Measurements from ENCODE around the gene PTPRA. TPM values are rescaled to one million over a fixed set of nuclear protein-coding genes. Genes with fewer than 3 reads are reported as not detected.

The PTPRA gene
- polyA plus RNA-seq, 1 donor, result 52.7 TPM

GRCh38 chr20:2984956-2985661 lies 111.8 kb downstream of the PTPRA start:
- Histone ChIP-seq H3K4me1 (ENCODE audit: control insufficient read depth, insufficient read depth, low read length) (no peaks in the 10 kb centered on the region), H3K27me3 (ENCODE audit: control insufficient read depth, insufficient read depth, low read length) (no peaks in the 10 kb centered on the region), H3K36me3 (ENCODE audit: control insufficient read depth, insufficient read depth, low read length) (peaks cover 49% of the 10 kb centered on the region), H3K27ac (ENCODE audit: low read length) (no peak overlapping the region), H3K9me3 (ENCODE audit: control insufficient read depth, low read depth, low read length) (no peaks in the 10 kb centered on the region), H3K4me3 (ENCODE audit: low read length) (no peak overlapping the region)
- DNase-seq, result no peak
- WGBS (ENCODE audit: insufficient coverage, low lambda C conversion rate), result 85% methylated on average over 4 of the region's 6 CpGs

- Histone ChIP-seq H3K27ac (ENCODE audit: low read length) (no peak overlapping the region), H3K4me1 (ENCODE audit: control insufficient read depth, insufficient read depth, low read length) (no peaks in the 10 kb centered on the region)
Observed at GRCh38 chr20:2986466-2986865, 113.2 kb downstream of the PTPRA start.

GRCh38 chr20:2987861-2988260 lies 114.6 kb downstream of the PTPRA start:
- DNase-seq, result no peak
- Histone ChIP-seq H3K36me3 (ENCODE audit: control insufficient read depth, insufficient read depth, low read length) (peaks cover 64% of the 10 kb centered on the region), H3K4me1 (ENCODE audit: control insufficient read depth, insufficient read depth, low read length) (no peaks in the 10 kb centered on the region), H3K4me3 (ENCODE audit: low read length) (no peak overlapping the region), H3K27ac (ENCODE audit: low read length) (no peak overlapping the region), H3K27me3 (ENCODE audit: control insufficient read depth, insufficient read depth, low read length) (no peaks in the 10 kb centered on the region), H3K9me3 (ENCODE audit: control insufficient read depth, low read depth, low read length) (no peaks in the 10 kb centered on the region)
- no CpG with 5 or more reads among the region's 5 CpGs for WGBS (ENCODE audit: insufficient coverage, low lambda C conversion rate)

More at GRCh38 chr20:2986466-2986865, 113.2 kb downstream of the PTPRA start:
- Histone ChIP-seq H3K36me3 (ENCODE audit: control insufficient read depth, insufficient read depth, low read length) (peaks cover 52% of the 10 kb centered on the region), H3K4me3 (ENCODE audit: low read length) (no peak overlapping the region), H3K27me3 (ENCODE audit: control insufficient read depth, insufficient read depth, low read length) (no peaks in the 10 kb centered on the region), H3K9me3 (ENCODE audit: control insufficient read depth, low read depth, low read length) (no peaks in the 10 kb centered on the region)
- WGBS (ENCODE audit: insufficient coverage, low lambda C conversion rate), result no CpG with 5 or more reads among the region's 2 CpGs
- DNase-seq, result no peak

- 100% methylated on average over 1 of the region's 5 CpGs for WGBS (ENCODE audit: insufficient coverage, low lambda C conversion rate)
- Histone ChIP-seq H3K36me3 (ENCODE audit: control insufficient read depth, insufficient read depth, low read length) (peaks cover 71% of the 10 kb centered on the region), H3K4me3 (ENCODE audit: low read length) (no peak overlapping the region), H3K9me3 (ENCODE audit: control insufficient read depth, low read depth, low read length) (no peaks in the 10 kb centered on the region), H3K27ac (ENCODE audit: low read length) (no peak overlapping the region), H3K4me1 (ENCODE audit: control insufficient read depth, insufficient read depth, low read length) (no peaks in the 10 kb centered on the region), H3K27me3 (ENCODE audit: control insufficient read depth, insufficient read depth, low read length) (no peaks in the 10 kb centered on the region)
- no peak for DNase-seq
Observed at GRCh38 chr20:2991532-2991931, 118.3 kb downstream of the PTPRA start.

- DNase-seq, result no peak
- Histone ChIP-seq H3K36me3 (ENCODE audit: control insufficient read depth, insufficient read depth, low read length) (peaks cover 53% of the 10 kb centered on the region), H3K27ac (ENCODE audit: low read length) (no peak overlapping the region), H3K27me3 (ENCODE audit: control insufficient read depth, insufficient read depth, low read length) (no peaks in the 10 kb centered on the region), H3K4me3 (ENCODE audit: low read length) (no peak overlapping the region), H3K4me1 (ENCODE audit: control insufficient read depth, insufficient read depth, low read length) (no peaks in the 10 kb centered on the region), H3K9me3 (ENCODE audit: control insufficient read depth, low read depth, low read length) (no peaks in the 10 kb centered on the region)
- WGBS (ENCODE audit: insufficient coverage, low lambda C conversion rate), result no CpG with 5 or more reads among the region's 2 CpGs
Observed at GRCh38 chr20:2993250-2993649, 120.0 kb downstream of the PTPRA start.

- H3K36me3 ChIP-seq (ENCODE audit: control insufficient read depth, insufficient read depth, low read length), result peaks cover 34% of the 10 kb centered on the region
- WGBS (ENCODE audit: insufficient coverage, low lambda C conversion rate), result 50% methylated on average over 1 of the region's 2 CpGs
- no peaks in the 10 kb centered on the region for H3K9me3 ChIP-seq (ENCODE audit: control insufficient read depth, low read depth, low read length)
- H3K27ac ChIP-seq (ENCODE audit: low read length), result no peak overlapping the region
- no peaks in the 10 kb centered on the region for H3K27me3 ChIP-seq (ENCODE audit: control insufficient read depth, insufficient read depth, low read length)
- H3K4me1 ChIP-seq (ENCODE audit: control insufficient read depth, insufficient read depth, low read length), result no peaks in the 10 kb centered on the region
- no peak for DNase-seq
- H3K4me3 ChIP-seq (ENCODE audit: low read length), result no peak overlapping the region
Observed at GRCh38 chr20:2995796-2996195, 122.5 kb downstream of the PTPRA start.

- H3K9me3 ChIP-seq (ENCODE audit: control insufficient read depth, low read depth, low read length), result no peaks in the 10 kb centered on the region
- no peaks in the 10 kb centered on the region for H3K4me1 ChIP-seq (ENCODE audit: control insufficient read depth, insufficient read depth, low read length)
- peaks cover 23% of the 10 kb centered on the region for H3K36me3 ChIP-seq (ENCODE audit: control insufficient read depth, insufficient read depth, low read length)
Observed at GRCh38 chr20:2998728-2999127, 125.4 kb downstream of the PTPRA start.

GRCh38 chr20:3000852-3001523 lies 127.7 kb downstream of the PTPRA start:
- DNase-seq, result peak; percentile 10 to 49
- no peaks in the 10 kb centered on the region for H3K27me3 ChIP-seq (ENCODE audit: control insufficient read depth, insufficient read depth, low read length)
- peaks cover 20% of the 10 kb centered on the region for H3K36me3 ChIP-seq (ENCODE audit: control insufficient read depth, insufficient read depth, low read length)

More at GRCh38 chr20:2998728-2999127, 125.4 kb downstream of the PTPRA start:
- H3K27me3 ChIP-seq (ENCODE audit: control insufficient read depth, insufficient read depth, low read length), result no peaks in the 10 kb centered on the region
- no peak for DNase-seq
- no peak overlapping the region for H3K4me3 ChIP-seq (ENCODE audit: low read length)
- no peak overlapping the region for H3K27ac ChIP-seq (ENCODE audit: low read length)

GRCh38 chr20:3003416-3003815 lies 130.1 kb downstream of the PTPRA start:
- H3K9me3 ChIP-seq (ENCODE audit: control insufficient read depth, low read depth, low read length), result no peaks in the 10 kb centered on the region
- no peak for DNase-seq
- peaks cover 42% of the 10 kb centered on the region for H3K36me3 ChIP-seq (ENCODE audit: control insufficient read depth, insufficient read depth, low read length)
- H3K4me3 ChIP-seq (ENCODE audit: low read length), result no peak overlapping the region
- no peaks in the 10 kb centered on the region for H3K4me1 ChIP-seq (ENCODE audit: control insufficient read depth, insufficient read depth, low read length)
- 100% methylated on average over 1 of the region's 2 CpGs for WGBS (ENCODE audit: insufficient coverage, low lambda C conversion rate)
- H3K27ac ChIP-seq (ENCODE audit: low read length), result no peak overlapping the region
- H3K27me3 ChIP-seq (ENCODE audit: control insufficient read depth, insufficient read depth, low read length), result no peaks in the 10 kb centered on the region

More at GRCh38 chr20:3000852-3001523, 127.7 kb downstream of the PTPRA start:
- Histone ChIP-seq H3K4me1 (ENCODE audit: control insufficient read depth, insufficient read depth, low read length) (no peaks in the 10 kb centered on the region), H3K9me3 (ENCODE audit: control insufficient read depth, low read depth, low read length) (no peaks in the 10 kb centered on the region), H3K4me3 (ENCODE audit: low read length) (no peak overlapping the region), H3K27ac (ENCODE audit: low read length) (no peak overlapping the region)
- 29% methylated on average over 1 of the region's 7 CpGs for WGBS (ENCODE audit: insufficient coverage, low lambda C conversion rate)

GRCh38 chr20:3010985-3011723 lies 137.9 kb downstream of the PTPRA start:
- no peaks in the 10 kb centered on the region for H3K27me3 ChIP-seq (ENCODE audit: control insufficient read depth, insufficient read depth, low read length)
- H3K36me3 ChIP-seq (ENCODE audit: control insufficient read depth, insufficient read depth, low read length), result peaks cover 49% of the 10 kb centered on the region
- no peak overlapping the region for H3K27ac ChIP-seq (ENCODE audit: low read length)
- no peaks in the 10 kb centered on the region for H3K4me1 ChIP-seq (ENCODE audit: control insufficient read depth, insufficient read depth, low read length)
- no peak for DNase-seq
- WGBS (ENCODE audit: insufficient coverage, low lambda C conversion rate), result no CpG with 5 or more reads among the region's 1 CpG
- H3K9me3 ChIP-seq (ENCODE audit: control insufficient read depth, low read depth, low read length), result no peaks in the 10 kb centered on the region
- no peak overlapping the region for H3K4me3 ChIP-seq (ENCODE audit: low read length)

All from large intestine (tissue), 3 donors.